Ishikawa (cell line): Measurements from ENCODE around the gene GAREM1.

Source experiments
- CREB1 ChIP-seq: IDR thresholded peaks from 2 replicates; pipeline ENCODE4 v1.6.1; 2012; ENCODE audit warnings: low read depth
- RAD21 ChIP-seq: IDR thresholded peaks from 2 replicates; pipeline ENCODE4 v1.6.1; 2012; ENCODE audit warnings: low read depth
- TAF1 ChIP-seq: IDR thresholded peaks from 2 replicates; pipeline ENCODE4 v1.6.1; 2012; ENCODE audit warnings: low read depth, mild to moderate bottlenecking
- TCF12 ChIP-seq: IDR thresholded peaks from 2 replicates; pipeline ENCODE4 v1.6.1; 2012; ENCODE audit warnings: low read depth
- TF ChIP-seq, protein P1 (sequence below): IDR thresholded peaks from 2 replicates; pipeline ENCODE4 v1.6.1; 2012

DNA sequence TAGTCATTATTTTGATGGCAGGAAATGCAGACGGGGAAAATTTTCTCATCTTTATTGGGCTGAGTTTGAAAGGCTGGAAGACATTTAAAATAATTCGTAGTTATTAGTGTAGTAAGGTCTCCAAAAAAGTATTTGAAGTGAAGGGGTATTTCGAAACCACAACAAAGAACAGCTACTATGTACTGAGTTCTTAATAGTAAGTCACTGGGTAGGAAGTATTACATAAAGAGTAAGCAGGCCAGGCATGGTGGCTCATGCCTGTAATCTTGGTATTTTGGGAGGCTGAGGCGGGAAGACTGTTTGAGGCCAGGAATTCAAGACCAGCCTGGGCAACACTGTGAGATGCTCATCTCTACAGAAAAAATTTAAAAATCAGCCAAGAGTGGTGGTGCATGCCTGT, 167.3 kb downstream of the GAREM1 start:
- TF ChIP-seq, protein P1, sequence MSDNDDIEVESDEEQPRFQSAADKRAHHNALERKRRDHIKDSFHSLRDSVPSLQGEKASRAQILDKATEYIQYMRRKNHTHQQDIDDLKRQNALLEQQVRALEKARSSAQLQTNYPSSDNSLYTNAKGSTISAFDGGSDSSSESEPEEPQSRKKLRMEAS, result no peak
- no peak for TF ChIP-seq RAD21
- no peak for TF ChIP-seq CREB1
- TF ChIP-seq TAF1, result no peak
- TF ChIP-seq TCF12, result no peak
